CD4-positive, alpha-beta T cell treated with Interleukin-15 for 1 hour (primary cell): ENCODE results near the gene CDH9.
"Not testable (repeated sequence)": the region's sequence is repeated elsewhere in the genome, so short reads cannot be mapped to it uniquely, and the experiment has no call there.

Experiments used
- DNase-seq: peaks from one replicate; pipeline ENCODE4 v3.0.0-alpha.2; 2020

Gene CDH9

DNA sequence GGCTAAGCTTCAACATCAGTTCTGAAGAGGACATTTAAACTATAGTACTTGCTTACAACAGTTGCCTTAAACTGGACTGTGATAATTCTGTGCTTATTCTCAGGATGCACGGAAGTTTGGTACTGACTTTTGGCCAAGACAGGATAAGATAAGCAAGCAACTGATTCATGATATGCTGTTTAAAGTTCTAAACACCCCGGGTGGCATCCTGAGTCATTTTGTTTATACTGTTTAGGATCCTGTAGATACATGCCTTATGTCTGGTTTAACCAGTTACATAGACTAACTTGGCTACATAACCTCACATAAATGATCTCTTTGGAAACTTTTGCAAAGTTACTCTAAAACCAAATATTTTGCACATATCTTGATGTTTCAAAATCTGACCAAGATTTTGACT lies 95.9 kb downstream of the CDH9 start:
- no peak for DNase-seq

DNA sequence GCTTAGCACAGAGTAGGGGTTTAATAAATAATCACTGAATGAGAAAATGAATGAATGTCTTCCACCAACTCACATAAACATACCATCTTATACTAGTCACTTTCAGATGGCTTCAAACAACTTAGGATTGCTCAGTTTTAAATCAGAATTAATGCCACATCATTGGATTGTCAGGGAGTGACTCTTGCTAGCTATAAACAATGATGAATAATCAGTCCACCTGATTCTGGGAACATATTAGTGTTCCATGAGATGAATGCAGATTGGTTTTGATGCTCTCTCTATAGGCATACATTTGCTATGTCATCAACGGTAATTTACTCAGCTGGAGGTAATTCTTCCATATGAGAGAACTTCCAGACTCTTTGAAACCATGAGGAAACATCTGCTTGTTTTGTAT lies 97.4 kb downstream of the CDH9 start:
- no peak for DNase-seq

DNA sequence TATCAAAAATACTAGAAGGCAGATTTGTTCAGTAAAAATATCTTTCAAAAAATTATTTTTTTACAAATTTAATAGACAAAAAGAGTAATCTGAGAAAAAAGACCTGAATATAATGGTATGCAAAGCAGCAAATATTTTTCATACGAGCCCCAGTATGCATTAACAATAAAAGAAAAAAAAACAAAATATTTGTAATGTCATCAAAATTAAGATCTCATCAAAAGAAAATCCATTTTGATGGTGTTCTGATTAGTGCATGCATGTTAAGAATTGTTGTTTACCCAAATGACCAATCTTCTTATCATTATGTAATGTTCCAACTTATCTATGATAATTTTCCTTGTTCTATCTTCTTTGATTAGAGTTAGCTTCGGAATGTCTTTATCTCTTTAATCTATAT lies 106.1 kb downstream of the CDH9 start:
- no peak for DNase-seq

DNA sequence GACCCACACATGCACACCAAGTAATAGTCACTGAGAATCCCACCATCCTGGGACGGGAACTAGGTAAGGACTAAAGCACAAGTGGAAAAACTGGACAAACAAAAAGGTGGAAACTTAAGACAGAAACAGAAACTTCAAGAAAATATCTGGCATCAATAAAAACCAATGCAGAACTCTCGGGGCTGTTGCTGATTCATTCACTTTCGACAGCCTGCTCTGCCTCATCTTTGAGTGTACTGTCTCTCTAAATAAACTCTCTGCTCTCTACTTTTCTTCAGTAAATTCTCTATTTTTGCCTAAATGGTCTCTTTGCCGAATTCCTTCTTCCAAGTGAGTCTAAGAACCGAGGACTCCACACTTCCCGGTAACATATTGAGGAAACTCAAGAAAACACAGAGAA lies 116.9 kb downstream of the CDH9 start:
- no peak for DNase-seq

DNA sequence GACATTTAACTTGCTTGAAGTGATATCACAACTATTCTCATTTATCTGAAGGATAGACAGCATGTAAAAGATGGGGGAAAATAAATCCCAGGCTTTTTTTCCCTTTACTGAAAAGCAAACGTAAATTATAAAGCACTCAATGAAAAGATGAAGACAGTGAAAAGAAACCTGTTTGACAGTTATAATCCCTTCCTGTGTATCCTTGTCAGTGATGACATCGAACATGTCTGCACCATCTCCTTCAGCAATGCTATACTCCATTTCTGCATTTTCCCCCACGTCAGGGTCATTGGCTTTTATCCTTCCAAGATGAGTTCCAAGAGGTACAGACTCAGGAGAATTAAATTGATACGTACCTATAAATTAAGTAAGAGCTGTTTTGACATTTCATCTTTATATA lies 134.9 kb downstream of the CDH9 start:
- DNase-seq, result no peak

DNA sequence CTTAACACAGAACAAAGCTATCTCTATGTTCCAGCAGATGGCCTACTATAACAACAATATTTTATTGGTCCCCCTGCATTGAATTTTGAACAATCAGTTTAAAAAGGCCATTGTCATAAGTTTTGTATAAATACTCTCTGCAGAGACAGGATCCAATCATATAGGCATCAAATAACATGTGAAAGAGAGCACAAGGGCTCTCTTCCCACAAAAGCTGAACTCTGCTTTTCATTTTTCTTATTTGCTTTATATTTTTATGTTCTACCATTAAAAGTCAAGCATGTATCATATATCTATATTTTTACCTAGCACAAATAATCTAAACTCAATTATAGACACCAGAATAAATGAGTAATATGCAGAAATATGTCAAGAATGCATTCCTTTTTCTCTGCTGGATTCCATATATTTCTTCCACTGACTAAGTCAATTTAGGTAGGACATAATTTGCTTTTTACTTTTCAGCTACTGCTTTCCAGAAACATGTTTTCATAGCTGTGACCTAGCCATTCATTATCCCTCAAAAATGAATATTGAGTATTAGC lies 143.6 kb downstream of the CDH9 start:
- DNase-seq, result no peak

DNA sequence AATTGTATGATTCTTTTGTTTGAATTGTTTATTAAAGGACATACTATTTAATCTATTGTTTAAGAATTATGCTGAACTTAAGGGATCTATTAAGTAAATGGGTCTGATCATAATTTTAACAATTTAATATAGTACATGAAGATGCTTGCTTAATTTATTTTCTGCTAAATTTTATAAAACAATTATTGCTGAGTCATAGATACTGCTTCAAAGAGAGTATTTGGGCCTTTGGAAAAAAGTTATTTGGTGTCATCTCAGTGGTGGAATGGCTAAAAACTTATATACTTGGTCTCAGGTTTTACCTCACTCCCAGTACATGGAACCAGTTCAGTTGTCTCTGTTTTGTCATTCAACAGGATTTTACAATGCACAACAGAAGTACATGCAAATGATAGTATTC lies 145.3 kb downstream of the CDH9 start:
- no peak for DNase-seq

DNA sequence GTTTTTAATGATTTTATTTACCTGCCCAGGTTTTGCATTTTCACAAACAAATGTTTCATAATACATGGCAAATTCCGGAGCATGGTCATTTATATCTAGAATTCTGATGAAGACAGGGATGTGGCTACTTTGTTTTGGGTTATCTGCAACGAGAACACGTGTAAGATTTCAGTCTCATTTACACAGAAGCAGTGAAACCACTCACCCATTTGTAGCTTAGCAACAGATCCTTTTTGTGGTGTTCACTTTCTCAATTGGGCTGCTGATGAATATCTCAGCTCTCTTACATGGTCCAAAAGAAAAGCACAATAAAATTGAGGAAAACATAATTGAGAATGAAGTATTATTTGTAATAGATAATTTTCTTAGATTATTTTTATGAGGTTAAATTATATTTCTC lies 148.6 kb downstream of the CDH9 start:
- DNase-seq, result no peak

DNA sequence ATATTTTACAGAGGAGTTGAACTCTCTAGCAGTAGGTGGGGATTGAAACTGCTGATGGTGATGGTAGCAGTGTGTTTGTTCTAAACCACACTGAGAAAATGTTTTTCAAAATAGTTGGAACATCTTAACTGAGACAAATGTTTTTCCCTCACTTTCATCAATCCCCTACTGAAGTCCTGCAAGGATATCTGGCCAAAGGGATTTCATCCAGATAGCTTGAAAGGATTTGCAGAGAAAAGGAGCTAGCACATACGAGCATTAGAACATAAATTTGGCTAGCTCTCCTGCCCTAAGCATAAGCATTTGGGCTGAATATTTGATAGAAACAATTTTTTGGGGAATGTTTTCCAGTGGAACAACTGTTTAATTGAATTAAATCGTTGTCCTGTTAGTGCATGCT lies 153.9 kb downstream of the CDH9 start:
- no peak for DNase-seq

DNA sequence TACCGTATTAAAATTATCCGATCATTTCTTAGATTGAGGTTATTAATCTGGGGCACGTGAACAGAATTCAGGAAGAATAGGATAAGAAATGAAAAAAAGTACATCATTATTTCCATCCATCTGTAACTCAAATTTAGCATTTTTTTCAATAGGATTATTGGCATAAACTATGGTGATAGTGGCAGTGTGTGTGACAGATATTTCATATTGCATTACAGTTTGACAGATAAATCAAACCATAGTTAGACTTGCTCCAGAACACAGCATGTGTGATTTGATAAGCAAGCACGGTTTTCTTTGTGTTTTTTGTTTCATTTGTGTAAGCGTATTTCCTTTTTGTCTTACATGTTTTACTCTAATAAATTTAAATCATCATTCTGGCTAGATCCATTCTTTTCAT lies 155.0 kb downstream of the CDH9 start:
- DNase-seq, result no peak

DNA sequence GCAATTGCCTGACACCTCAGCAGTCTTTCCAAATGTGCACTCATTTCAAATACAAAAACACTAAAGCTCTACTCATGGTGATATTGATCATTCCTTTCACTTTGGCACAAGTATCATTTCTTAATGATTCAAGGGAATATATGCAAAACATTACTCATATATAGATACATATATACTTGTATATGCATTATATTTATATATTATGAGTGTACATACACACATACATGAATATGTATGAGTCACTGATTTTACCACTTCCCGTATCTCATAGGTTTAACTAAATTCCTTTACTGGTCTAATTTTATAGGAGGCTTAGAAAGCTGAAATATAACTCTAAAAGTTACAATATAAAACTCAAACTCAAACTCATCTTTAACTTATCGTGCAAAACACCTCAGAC lies 156.5 kb downstream of the CDH9 start:
- no peak for DNase-seq

DNA sequence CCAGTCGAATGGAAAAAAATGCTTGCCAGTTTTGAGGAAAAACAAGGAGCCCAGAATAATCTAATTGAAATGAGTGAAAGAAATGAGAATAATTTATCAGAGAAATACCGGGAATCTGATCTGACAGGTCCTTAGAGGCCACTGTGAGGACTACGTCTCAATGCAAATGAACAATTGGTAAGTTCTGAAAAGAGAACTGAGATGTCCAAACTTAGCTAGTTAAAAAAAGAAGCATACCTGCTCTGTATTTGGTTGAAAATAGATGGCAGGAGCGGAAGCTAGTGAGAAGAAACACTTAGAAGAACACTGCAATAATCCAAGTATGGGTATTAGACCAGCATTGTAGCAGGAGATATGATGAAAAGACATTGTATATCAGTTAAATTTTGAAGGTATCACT lies 161.2 kb downstream of the CDH9 start:
- no peak for DNase-seq

DNA sequence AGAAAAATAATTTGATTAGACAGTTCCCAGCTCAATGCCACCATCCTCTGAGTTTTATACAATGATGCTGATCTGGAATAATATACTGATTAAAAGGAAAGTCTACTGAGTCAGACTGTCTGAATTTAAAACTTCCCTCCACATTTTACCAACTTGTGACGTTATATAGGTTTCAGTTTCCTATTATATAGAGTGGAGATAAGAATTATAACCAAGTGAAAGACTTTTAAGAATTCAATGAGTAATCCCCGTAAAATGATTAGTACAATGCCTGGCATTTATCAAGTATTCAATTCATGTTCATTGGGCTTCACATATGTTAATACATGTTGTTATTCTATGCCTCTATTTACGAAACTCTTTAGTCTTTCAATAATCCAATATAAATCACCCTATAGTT lies 166.0 kb downstream of the CDH9 start:
- no peak for DNase-seq

DNA sequence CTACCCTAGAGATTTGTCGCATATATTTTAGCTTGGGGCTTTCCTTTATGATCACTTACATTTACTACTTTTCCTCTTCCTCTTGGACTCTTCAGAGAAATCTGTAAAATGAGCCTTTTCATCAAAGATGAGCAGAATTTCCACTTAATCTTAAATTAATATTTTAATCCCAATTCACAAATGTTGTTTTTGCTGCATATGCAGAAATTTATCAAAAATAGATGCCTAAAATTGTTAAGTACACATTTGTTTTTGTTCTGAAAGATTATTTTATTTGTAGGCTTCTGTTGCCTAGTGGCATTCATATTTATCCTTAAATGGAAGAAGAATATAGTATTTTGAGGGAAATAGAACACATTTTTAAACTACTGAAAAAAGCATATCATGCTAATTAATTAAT lies 168.6 kb downstream of the CDH9 start:
- DNase-seq, result no peak

DNA sequence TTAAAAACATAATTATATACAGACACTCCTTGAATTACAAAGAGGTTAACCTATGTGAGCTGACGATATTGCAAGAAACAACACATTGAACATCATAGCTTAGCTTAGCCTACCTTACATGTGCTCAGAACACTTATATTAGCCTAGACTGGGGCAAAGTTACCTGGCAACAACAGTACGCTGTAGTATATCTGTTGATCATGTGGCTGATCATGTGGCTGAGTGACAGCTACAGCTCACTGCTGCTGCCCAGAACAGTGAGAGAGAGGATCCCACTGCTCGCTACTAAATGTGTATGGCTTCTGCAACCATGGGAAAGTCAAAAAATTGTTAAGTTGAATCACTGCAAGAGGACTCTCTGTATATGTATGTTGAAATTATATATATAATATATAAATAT lies 169.9 kb downstream of the CDH9 start:
- DNase-seq, result no peak

DNA sequence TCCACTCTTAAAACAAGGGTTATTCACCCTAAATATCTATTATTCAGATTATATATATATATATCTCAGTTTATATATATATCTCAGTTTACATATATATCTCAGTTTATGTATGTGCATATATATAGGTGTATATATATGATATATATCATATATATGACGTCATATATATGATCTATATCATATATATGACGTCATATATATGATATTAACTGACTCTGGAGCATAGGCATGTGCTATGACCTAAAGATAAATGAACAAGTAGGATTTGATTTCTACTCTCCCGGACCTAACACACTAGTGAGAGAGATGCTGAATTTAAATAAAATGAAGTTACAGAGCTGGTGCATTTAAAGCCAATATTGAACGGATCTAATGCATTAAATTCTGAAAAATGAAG lies 174.3 kb downstream of the CDH9 start:
- no peak for DNase-seq

DNA sequence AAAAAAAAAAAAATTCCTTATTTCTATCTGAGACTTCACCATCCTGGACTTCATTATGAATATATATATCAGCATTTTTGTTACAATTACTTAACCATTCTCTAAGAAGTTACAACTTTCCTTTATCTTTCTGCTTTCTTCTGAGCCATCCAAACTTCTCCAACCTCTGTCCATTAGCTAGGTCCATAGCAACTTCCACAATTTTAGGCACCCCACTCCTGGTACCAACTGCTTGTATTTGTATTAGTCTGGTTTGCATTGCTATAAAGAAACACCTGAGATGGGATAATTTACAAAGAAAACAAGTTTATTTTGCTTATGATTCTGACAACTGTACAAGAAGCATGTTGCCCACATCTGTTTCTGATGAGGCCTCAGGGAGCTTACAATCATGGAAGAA lies 182.1 kb downstream of the CDH9 start:
- DNase-seq, result no peak

DNA sequence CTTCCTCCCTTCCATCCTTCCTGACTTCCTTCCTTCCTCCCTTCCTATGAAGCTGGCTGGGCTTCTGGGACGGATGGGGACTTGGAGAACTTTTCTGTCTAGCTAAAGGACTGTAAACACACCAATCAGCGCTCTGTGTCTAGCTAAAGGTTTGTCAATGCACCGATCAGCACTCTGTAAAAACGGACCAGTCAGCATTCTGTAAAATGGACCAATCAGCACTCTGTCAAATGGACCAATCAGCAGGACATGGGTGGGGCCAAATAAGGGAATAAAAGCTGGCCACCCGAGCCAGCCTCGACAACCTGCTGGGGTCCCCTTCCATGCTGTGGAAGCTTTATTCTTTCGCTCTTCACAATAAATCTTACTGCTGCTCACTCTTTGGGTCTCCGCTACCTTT lies 185.9 kb downstream of the CDH9 start:
- DNase-seq, result not testable (repeated sequence)

DNA sequence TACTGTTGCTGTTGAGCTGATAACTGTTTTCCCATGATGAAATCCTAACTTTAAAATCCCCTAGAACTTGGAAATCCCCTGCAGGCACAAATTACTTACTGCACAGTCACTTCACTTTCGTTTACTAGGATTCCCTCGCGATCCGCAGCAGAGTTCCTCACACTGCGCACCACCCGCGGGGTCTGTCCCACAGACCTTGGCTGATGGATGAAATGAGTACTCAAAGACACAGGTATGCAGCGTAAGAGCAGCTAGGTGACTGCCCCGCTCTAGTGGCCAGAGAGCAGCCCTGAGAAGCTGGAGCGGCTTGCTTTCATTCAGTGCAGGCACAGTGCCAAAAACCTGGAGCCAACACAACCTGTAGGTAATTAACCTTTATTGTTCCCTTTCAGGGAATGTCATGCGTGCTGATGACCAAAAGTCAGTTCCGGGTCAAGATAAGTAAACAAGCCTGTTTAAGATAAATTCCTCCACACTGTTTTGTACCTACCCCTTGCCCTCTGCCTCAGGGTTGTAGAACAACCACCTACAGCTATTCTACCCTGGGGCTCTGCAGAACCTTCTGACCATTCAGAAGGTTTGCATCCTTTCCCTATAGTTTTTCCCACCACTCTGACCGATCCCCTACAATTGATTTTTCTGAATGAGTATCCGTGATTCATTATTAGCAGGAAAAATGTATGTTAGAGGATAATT lies 191.2 kb downstream of the CDH9 start:
- no peak for DNase-seq

DNA sequence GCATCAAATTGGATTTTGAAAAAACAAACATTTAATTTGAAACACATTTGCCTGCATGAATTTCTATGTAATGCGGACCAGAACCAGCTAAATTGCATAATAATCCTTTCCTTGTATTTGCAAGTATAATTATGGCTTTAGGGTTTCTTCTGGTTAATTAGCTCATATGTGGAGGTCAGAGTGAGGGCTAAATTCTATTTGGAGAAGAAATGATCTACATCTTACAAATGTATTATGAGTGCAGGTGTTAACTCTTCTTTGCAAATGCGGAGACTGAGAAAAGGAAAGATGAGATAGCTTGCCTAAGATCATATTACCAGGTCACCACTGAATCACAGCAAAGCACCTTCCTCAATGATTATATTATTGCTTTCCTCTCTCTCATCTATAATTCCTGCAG lies 194.7 kb downstream of the CDH9 start:
- no peak for DNase-seq

DNA sequence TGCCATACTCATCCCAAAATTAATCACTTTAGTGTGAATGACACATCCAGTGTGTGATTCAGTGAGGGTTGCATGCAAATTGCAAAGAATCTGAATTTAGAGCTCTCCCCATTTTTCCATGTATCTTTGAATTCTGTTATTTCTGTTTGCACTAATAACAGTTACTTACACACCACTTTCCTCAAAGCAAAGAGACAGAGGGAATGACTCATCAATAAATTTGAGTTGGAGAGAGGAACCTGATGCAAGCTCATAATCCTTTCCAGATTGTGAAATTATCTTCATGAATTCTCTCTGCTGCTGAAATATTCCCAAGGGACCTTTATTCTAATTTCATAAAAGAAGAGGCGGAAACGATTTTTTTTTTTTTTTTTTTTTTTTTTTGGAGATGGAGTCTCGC lies 204.8 kb downstream of the CDH9 start:
- no peak for DNase-seq
